ENCODE data around the gene ALDH1A2. TPM values are rescaled to one million over a fixed set of nuclear protein-coding genes. Genes with fewer than 3 reads are reported as not detected.

ALDH1A2 gene
- total and polyA plus RNA-seq, 11 donors, result 1.9 to 63.3 (median 6.8) TPM

DNA sequence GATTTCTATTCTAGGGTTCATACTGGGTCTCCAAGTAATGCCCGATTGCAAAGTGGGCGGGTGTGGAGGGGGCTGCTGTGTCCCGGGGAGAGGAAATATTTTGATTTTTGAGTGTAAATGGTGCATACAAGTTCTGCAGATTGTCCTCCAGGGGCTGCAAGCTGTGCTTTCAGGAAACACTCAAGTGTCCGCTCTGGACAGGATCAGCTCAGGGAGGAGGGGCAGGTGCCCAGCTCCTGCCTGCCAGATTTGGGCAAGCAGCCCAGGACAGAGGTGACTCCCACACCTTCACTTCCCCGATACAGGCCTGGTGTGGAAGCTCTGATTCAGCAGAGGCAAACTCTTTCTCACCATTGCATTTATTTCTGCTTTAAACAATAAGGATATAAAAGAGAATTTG, 142.7 kb downstream of the ALDH1A2 start:
- peak overlapping the region; percentile 56 to 86 (median 73) for H3K27ac ChIP-seq
- H3K4me1 ChIP-seq, result peaks cover 3 to 55% (median 42%) of the 10 kb centered on the region in 12 donors
- no peaks in the 10 kb centered on the region for H3K27me3 ChIP-seq
- TF ChIP-seq POLR2A (IDR thresholded peaks at IDR 0.05) (no peak), CTCF (IDR thresholded peaks at IDR 0.05) (peak in 9 of 12 donors; percentile 15 to 39 (median 24))
- no peaks in the 10 kb centered on the region for H3K9me3 ChIP-seq
- intact Hi-C loops (cut with DNase I), result loop anchor here in 2 of 10 donors (5.0 kb wide), 2 partner anchors 60 to 120 kb away; no protein-coding TSS in a partner anchor
- no peaks in the 10 kb centered on the region for H3K36me3 ChIP-seq
- 7 to 18% (median 10%) methylated on average over 5 of the region's 5 CpGs for WGBS, 4 donors
- H3K4me3 ChIP-seq, result peak overlapping the region in 3 of 12 donors; percentile 0 to 14 (median 5)
- DNase-seq (peak; percentile 77 to 89 (median 82)), ATAC-seq (peak; percentile 81 to 93 (median 91))

- intact Hi-C loops (cut with DNase I), result loop anchor here in 2 of 10 donors (5.0 kb wide), 2 partner anchors 59 to 121 kb away; no protein-coding TSS in a partner anchor
- WGBS, 4 donors, result 80 to 90% (median 84%) methylated on average over 2 of the region's 2 CpGs
- H3K27ac ChIP-seq, result peak overlapping the region in 5 of 12 donors; percentile 28 to 86 (median 66)
- no peaks in the 10 kb centered on the region for H3K27me3 ChIP-seq
- H3K4me3 ChIP-seq, result no peak overlapping the region
- H3K4me1 ChIP-seq, result peaks cover 3 to 58% (median 42%) of the 10 kb centered on the region in 12 donors
- ATAC-seq, result no peak
- H3K9me3 ChIP-seq, result no peaks in the 10 kb centered on the region
- TF ChIP-seq CTCF (IDR thresholded peaks at IDR 0.05) (no peak), POLR2A (IDR thresholded peaks at IDR 0.05) (no peak)
- no peaks in the 10 kb centered on the region for H3K36me3 ChIP-seq
- no peak for DNase-seq
Observed at GRCh38 chr15:57921371-57921770, 144.1 kb downstream of the ALDH1A2 start.

GRCh38 chr15:57920911-57921310, 144.6 kb downstream of the ALDH1A2 start:
- TF ChIP-seq CTCF (IDR thresholded peaks at IDR 0.05) (no peak), POLR2A (IDR thresholded peaks at IDR 0.05) (no peak)
- Histone ChIP-seq H3K27ac (peak overlapping the region in 3 of 12 donors; percentile 14 to 28 (median 28)), H3K4me1 (peaks cover 3 to 59% (median 42%) of the 10 kb centered on the region in 12 donors), H3K36me3 (no peaks in the 10 kb centered on the region), H3K4me3 (no peak overlapping the region), H3K27me3 (no peaks in the 10 kb centered on the region), H3K9me3 (no peaks in the 10 kb centered on the region)
- no peak for DNase-seq
- 59 to 72% (median 64%) methylated on average over 5 of the region's 5 CpGs for WGBS, 4 donors
- ATAC-seq, result no peak
- intact Hi-C loops (cut with DNase I), result loop anchor here in 2 of 10 donors (5.0 kb wide), 2 partner anchors 59 to 121 kb away; no protein-coding TSS in a partner anchor

GRCh38 chr15:57919754-57920153, 145.8 kb downstream of the ALDH1A2 start:
- intact Hi-C loops (cut with DNase I), result loop anchor here in 2 of 10 donors (5.0 kb wide), 2 partner anchors 57 to 123 kb away; no protein-coding TSS in a partner anchor
- DNase-seq (no peak), ATAC-seq (no peak)
- 94 to 98% (median 97%) methylated on average over 2 of the region's 2 CpGs for WGBS, 4 donors
- Histone ChIP-seq H3K27me3 (no peaks in the 10 kb centered on the region), H3K27ac (no peak overlapping the region), H3K4me3 (no peak overlapping the region), H3K4me1 (peaks cover 3 to 58% (median 43%) of the 10 kb centered on the region in 12 donors), H3K36me3 (no peaks in the 10 kb centered on the region), H3K9me3 (no peaks in the 10 kb centered on the region)
- TF ChIP-seq CTCF (IDR thresholded peaks at IDR 0.05) (no peak), POLR2A (IDR thresholded peaks at IDR 0.05) (no peak)
